Measurements from ENCODE around the gene C3orf18. TPM values are rescaled to one million over a fixed set of nuclear protein-coding genes. Genes with fewer than 3 reads are reported as not detected.

Gene C3orf18
- total and polyA plus RNA-seq, 7 donors: 1.8 to 28.0 (median 13.3) TPM

- no peaks in the 10 kb centered on the region for H3K9me3 ChIP-seq
- no peak for DNase-seq
- H3K36me3 ChIP-seq: peaks cover 0 to 12% (median 0%) of the 10 kb centered on the region in 4 donors
- H3K4me3 ChIP-seq: no peak overlapping the region
- no peak for TF ChIP-seq EP300 (IDR thresholded peaks at IDR 0.05)
- H3K27me3 ChIP-seq: no peaks in the 10 kb centered on the region
- peaks cover 0 to 22% (median 18%) of the 10 kb centered on the region in 4 donors for H3K4me1 ChIP-seq
- intact Hi-C loops (cut with DNase I): no loop called here
- H3K27ac ChIP-seq: no peak overlapping the region
- WGBS, 2 donors: 87 to 91% methylated on average over 2 of the region's 2 CpGs
Observed at GRCh38 chr3:50563867-50564266, 3.7 kb downstream of the C3orf18 start.

- DNase-seq: no peak
- intact Hi-C loops (cut with DNase I): no loop called here
- H3K4me1 ChIP-seq: peaks cover 0 to 15% (median 12%) of the 10 kb centered on the region in 4 donors
- 65 to 71% methylated on average over 2 of the region's 2 CpGs for WGBS, 2 donors
- H3K9me3 ChIP-seq: no peaks in the 10 kb centered on the region
- peaks cover 0 to 12% (median 0%) of the 10 kb centered on the region in 4 donors for H3K36me3 ChIP-seq
- TF ChIP-seq EP300 (IDR thresholded peaks at IDR 0.05) (no peak), POLR2A (IDR thresholded peaks at IDR 0.05) (no peak), POLR2AphosphoS5 (IDR thresholded peaks at IDR 0.05) (no peak), CTCF (IDR thresholded peaks at IDR 0.05) (no peak)
- no peaks in the 10 kb centered on the region for H3K27me3 ChIP-seq
- no peak overlapping the region for H3K27ac ChIP-seq
- no peak overlapping the region for H3K4me3 ChIP-seq
Observed at GRCh38 chr3:50562861-50563260, 4.7 kb downstream of the C3orf18 start.

- Histone ChIP-seq H3K9me3 (no peaks in the 10 kb centered on the region), H3K4me3 (no peak overlapping the region), H3K36me3 (peaks cover 0 to 6% (median 0%) of the 10 kb centered on the region in 4 donors), H3K27me3 (peaks cover 0 to 2% (median 0%) of the 10 kb centered on the region in 3 donors), H3K4me1 (peaks cover 0 to 7% (median 0%) of the 10 kb centered on the region in 4 donors), H3K27ac (no peak overlapping the region)
- intact Hi-C loops (cut with DNase I): no loop called here
- DNase-seq: no peak
- TF ChIP-seq POLR2A (IDR thresholded peaks at IDR 0.05): no peak
- no peak for TF ChIP-seq EP300 (IDR thresholded peaks at IDR 0.05)
- TF ChIP-seq POLR2AphosphoS5 (IDR thresholded peaks at IDR 0.05): no peak
- no peak for TF ChIP-seq CTCF (IDR thresholded peaks at IDR 0.05)
Observed at GRCh38 chr3:50559702-50560101, 7.8 kb downstream of the C3orf18 start.

GRCh38 chr3:50557915-50558314 is 9.6 kb downstream of the C3orf18 start:
- intact Hi-C loops (cut with DNase I): no loop called here
- Histone ChIP-seq H3K27ac (no peak overlapping the region), H3K4me3 (no peak overlapping the region), H3K4me1 (peaks cover 0 to 7% (median 0%) of the 10 kb centered on the region in 4 donors), H3K36me3 (no peaks in the 10 kb centered on the region), H3K27me3 (peaks cover 0 to 8% (median 0%) of the 10 kb centered on the region in 3 donors), H3K9me3 (no peaks in the 10 kb centered on the region)
- 54 to 66% methylated on average over 7 of the region's 7 CpGs for WGBS, 2 donors
- no peak for TF ChIP-seq POLR2AphosphoS5 (IDR thresholded peaks at IDR 0.05)
- TF ChIP-seq POLR2A (IDR thresholded peaks at IDR 0.05): no peak
- TF ChIP-seq CTCF (IDR thresholded peaks at IDR 0.05): no peak
- TF ChIP-seq EP300 (IDR thresholded peaks at IDR 0.05): no peak
- DNase-seq: no peak

- no peak for DNase-seq
- Histone ChIP-seq H3K27ac (no peak overlapping the region), H3K27me3 (peaks cover 0 to 8% (median 0%) of the 10 kb centered on the region in 3 donors), H3K36me3 (no peaks in the 10 kb centered on the region), H3K9me3 (no peaks in the 10 kb centered on the region), H3K4me1 (peaks cover 0 to 7% (median 0%) of the 10 kb centered on the region in 4 donors), H3K4me3 (no peak overlapping the region)
- TF ChIP-seq POLR2AphosphoS5 (IDR thresholded peaks at IDR 0.05) (no peak), CTCF (IDR thresholded peaks at IDR 0.05) (no peak), POLR2A (IDR thresholded peaks at IDR 0.05) (no peak), EP300 (IDR thresholded peaks at IDR 0.05) (no peak)
- intact Hi-C loops (cut with DNase I): no loop called here
- 63 to 71% methylated on average over 8 of the region's 8 CpGs for WGBS, 2 donors
Observed at GRCh38 chr3:50557106-50557505, 10.4 kb downstream of the C3orf18 start.

All from sigmoid colon (tissue), 7 donors.